GM12891 (cell line): ENCODE results near the gene BORCS8.
"Not testable (repeated sequence)": the region's sequence is repeated elsewhere in the genome, so short reads cannot be mapped to it uniquely, and the experiment has no call there.

Source experiments
- DNase-seq: peaks from one replicate; pipeline ENCODE4 v3.0.0; 2011; ENCODE audit warnings: low spot score; ENCODE audit not compliant: insufficient read length
- FAIRE-seq: peaks from 2 replicates; lab custom pipeline; 2011; peaks lifted over from hg19 to GRCh38; lab: Jason Lieb, UNC
- PAX5 ChIP-seq: IDR thresholded peaks from 2 replicates; pipeline ENCODE4 v1.6.1; 2011; ENCODE audit warnings: low read length, moderate library complexity, mild to moderate bottlenecking; ENCODE audit not compliant: insufficient read depth, severe bottlenecking
- POLR2A ChIP-seq: IDR thresholded peaks from 2 replicates; pipeline ENCODE4 v1.6.1; 2011; ENCODE audit warnings: low read depth, low read length, control low read depth
- POLR2AphosphoS5 ChIP-seq: IDR thresholded peaks from 2 replicates; pipeline ENCODE4 v1.6.1; 2011; ENCODE audit warnings: low read depth, low read length, control low read depth
- POU2F2 ChIP-seq: IDR thresholded peaks from 2 replicates; pipeline ENCODE4 v1.6.1; 2011; ENCODE audit warnings: low read depth, mild to moderate bottlenecking, control low read depth, low read length, moderate library complexity
- SPI1 ChIP-seq: IDR thresholded peaks from 2 replicates; pipeline ENCODE4 v1.6.1; 2011; ENCODE audit warnings: low read depth, low read length, control low read depth
- TAF1 ChIP-seq: IDR thresholded peaks from 2 replicates; pipeline ENCODE4 v1.6.1; 2011; ENCODE audit warnings: low read depth, low read length, control low read depth

Gene BORCS8

GRCh38 chr19:19139876-19140229, 52.1 kb downstream of the BORCS8 start:
- DNase-seq (no peak), FAIRE-seq (no peak)
- TF ChIP-seq SPI1 (no peak), POLR2AphosphoS5 (no peak), PAX5 (no peak), POLR2A (no peak), POU2F2 (no peak), TAF1 (no peak)

GRCh38 chr19:19138109-19138981, 53.6 kb downstream of the BORCS8 start, which contains the start of gene TMEM161A:
Gene TMEM161A, minus strand, starts transcription at chr19:19138478. Its CDS starts 50 bp downstream, at chr19:19138428.
- TF ChIP-seq POLR2A: peak; percentile 69; the same call in 1 of the 2 replicates
- 0 out of 2 replicates have a peak, but pooled peaks have one; percentile 33 for TF ChIP-seq POLR2AphosphoS5
- TF ChIP-seq SPI1: no peak
- TF ChIP-seq TAF1: no peak
- 0 out of 2 replicates have a peak, but pooled peaks have one; percentile 33 for TF ChIP-seq POU2F2
- no peak for TF ChIP-seq PAX5
- DNase-seq (peak; percentile 99), FAIRE-seq (peak; percentile 99)

GRCh38 chr19:19137556-19138108, 54.3 kb downstream of the BORCS8 start:
- no peak for TF ChIP-seq POLR2AphosphoS5
- no peak for TF ChIP-seq PAX5
- TF ChIP-seq SPI1: no peak
- TF ChIP-seq POLR2A: no peak
- TF ChIP-seq POU2F2: no peak
- no peak for TF ChIP-seq TAF1
- FAIRE-seq (no peak), DNase-seq (no peak)

DNA sequence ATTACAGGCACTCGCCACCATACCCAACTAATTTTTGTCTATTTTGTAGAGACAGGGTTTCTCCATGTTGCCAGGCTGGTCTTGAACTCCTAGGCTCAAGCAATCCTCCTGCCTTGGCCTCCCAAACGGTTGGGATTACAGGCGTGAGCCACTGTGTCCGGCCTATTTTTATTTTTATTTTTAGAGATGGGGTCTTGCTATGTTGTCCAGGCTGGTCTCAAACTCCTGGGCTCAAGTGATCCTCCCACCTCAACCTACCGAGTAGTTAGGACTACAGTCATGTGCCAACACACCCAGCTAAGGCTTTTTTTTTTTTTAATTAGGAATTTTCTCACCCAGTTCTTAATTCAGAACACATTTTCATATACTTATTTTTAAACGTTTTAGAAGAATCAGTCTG, 56.2 kb downstream of the BORCS8 start:
- FAIRE-seq, DNase-seq: not testable (repeated sequence)

- TF ChIP-seq TAF1: no peak
- TF ChIP-seq SPI1: no peak
- no peak for TF ChIP-seq PAX5
- TF ChIP-seq POLR2A: no peak
- no peak for TF ChIP-seq POU2F2
- TF ChIP-seq POLR2AphosphoS5: no peak
- DNase-seq (no peak), FAIRE-seq (no peak)
These were observed 57.2 kb downstream of the BORCS8 start for GRCh38 chr19:19134687-19135158.

DNA sequence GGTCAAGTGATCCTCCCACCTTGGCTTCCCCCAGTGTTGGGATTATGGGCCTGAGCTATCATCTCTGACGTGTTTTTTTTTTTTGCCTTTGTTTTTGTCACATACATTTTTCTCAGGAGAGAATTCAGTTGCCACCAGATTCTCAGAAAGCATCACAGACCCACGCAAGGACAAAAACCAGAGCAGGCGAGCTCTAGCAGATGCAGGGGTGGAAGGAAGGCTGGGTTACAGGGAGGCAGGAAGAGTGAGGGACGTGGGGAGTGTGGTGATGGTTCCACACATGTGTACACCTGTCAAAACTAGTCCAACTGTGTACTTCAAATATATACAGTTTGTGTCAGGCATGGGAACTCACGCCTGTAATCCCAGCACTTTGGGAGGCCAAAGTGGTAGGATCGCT, 58.0 kb downstream of the BORCS8 start:
- DNase-seq (no peak), FAIRE-seq (no peak)
- TF ChIP-seq SPI1 (no peak), POLR2AphosphoS5 (no peak), PAX5 (no peak), POU2F2 (no peak), TAF1 (no peak), POLR2A (no peak)

DNA sequence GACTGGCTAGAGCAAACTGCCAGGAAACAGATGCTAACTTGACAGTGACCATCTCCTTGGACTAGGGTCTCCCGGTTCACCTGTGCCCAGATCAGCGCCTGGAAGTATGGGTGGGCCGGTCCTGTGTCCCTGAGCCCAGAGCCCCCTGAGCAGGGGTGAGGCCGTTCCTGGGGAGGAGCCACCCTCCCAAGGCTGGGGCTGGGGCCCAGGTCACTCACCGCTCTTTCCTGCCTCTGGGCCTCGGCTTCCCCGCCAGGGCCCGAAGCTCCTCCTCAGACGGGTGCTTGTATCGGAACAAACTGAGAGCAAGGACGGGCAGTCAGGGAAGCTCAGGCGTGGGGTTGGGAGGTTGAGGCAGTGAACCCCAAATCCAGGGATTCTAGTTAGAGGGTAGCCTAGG, 59.0 kb downstream of the BORCS8 start:
- no peak for DNase-seq
- no peak for FAIRE-seq
- TF ChIP-seq TAF1 (no peak), SPI1 (no peak), POLR2AphosphoS5 (no peak), POLR2A (no peak), PAX5 (no peak), POU2F2 (no peak)

GRCh38 chr19:19131989-19132388, 60.0 kb downstream of the BORCS8 start:
- no peak for TF ChIP-seq POU2F2
- no peak for TF ChIP-seq PAX5
- TF ChIP-seq POLR2AphosphoS5: no peak
- FAIRE-seq (no peak), DNase-seq (no peak)
